ENCODE measurements around the gene ZNF331. TPM values are rescaled to one million over a fixed set of nuclear protein-coding genes. Genes with fewer than 3 reads are reported as not detected.

ZNF331 gene
- total and polyA plus RNA-seq, 2 of the 8 experiments (the other 6 are each of a cell fraction or from before 2014, with no cell fraction given) = 30.0 to 44.1 TPM

GRCh38 chr19:53553865-53554791 lies 16.2 kb downstream of the ZNF331 start (continued):
- TF ChIP-seq EGR1 (IDR thresholded peaks at IDR 0.05; ENCODE audit: borderline replicate concordance, low read depth, low read length) (no peak), JUND (IDR thresholded peaks at IDR 0.05; ENCODE audit: low read length) (no peak), CBX5 (IDR thresholded peaks at IDR 0.05; ENCODE audit: low read depth, low read length) (no peak), CHD7 (IDR thresholded peaks at IDR 0.05; ENCODE audit: insufficient replicate concordance, low read length) (no peak), TBP (IDR thresholded peaks at IDR 0.05; ENCODE audit: low read depth, low read length) (no peak)

Data from H1 (cell line).